GM12865 (cell line): ENCODE measurements around the gene TMEM235.
A peak's percentile ranks its signal among the peaks of the same experiment; 100 is the strongest.
"Not testable (repeated sequence)": the region's sequence is repeated elsewhere in the genome, so short reads cannot be mapped to it uniquely, and the experiment has no call there.

Experiments
- DNase-seq: peaks from one replicate; pipeline ENCODE4 v3.0.0; 2010; ENCODE audit warnings: low read depth
- H3K4me3 ChIP-seq: 2 replicates; pipeline ENCODE4 v1.5.1; 2011; ENCODE audit warnings: mild to moderate bottlenecking, low read depth, low read length, control low read depth
- TF ChIP-seq, protein P1 (sequence below): IDR thresholded peaks from 2 replicates; pipeline ENCODE4 v1.5.1; 2011; ENCODE audit warnings: low read length, control low read depth, low read depth, inconsistent platforms; ENCODE audit not compliant: insufficient read depth; ENCODE audit errors: missing control alignments

TMEM235 gene

DNA sequence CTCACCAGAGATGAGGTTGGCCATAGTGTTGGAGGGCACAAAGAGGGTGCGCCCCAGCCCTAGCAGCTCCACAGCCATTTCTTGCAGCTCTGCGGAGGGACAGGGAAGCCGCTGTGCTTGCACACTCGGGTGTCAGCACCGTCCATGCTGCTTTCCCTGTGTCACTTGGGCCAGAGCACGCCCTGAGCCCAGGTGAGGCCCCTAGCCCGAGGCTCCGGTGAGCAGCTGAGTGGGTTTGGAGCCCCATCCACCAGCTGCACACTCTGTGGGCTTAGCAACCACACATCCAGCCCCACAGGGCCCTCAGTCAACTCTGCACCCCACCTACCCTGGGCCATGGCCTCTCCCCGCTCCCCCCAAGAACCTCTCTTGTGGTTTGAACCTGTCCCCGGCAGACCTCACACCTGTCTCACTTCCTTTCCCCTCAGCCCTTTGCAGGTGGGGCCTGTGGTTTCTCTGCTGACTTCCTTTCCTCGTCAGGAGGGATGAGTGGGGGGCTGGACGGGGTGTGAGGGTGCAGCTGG, 20.7 kb downstream of the TMEM235 start:
- DNase-seq, result peak; percentile 69
- no peak overlapping the region for H3K4me3 ChIP-seq
- TF ChIP-seq, protein P1, sequence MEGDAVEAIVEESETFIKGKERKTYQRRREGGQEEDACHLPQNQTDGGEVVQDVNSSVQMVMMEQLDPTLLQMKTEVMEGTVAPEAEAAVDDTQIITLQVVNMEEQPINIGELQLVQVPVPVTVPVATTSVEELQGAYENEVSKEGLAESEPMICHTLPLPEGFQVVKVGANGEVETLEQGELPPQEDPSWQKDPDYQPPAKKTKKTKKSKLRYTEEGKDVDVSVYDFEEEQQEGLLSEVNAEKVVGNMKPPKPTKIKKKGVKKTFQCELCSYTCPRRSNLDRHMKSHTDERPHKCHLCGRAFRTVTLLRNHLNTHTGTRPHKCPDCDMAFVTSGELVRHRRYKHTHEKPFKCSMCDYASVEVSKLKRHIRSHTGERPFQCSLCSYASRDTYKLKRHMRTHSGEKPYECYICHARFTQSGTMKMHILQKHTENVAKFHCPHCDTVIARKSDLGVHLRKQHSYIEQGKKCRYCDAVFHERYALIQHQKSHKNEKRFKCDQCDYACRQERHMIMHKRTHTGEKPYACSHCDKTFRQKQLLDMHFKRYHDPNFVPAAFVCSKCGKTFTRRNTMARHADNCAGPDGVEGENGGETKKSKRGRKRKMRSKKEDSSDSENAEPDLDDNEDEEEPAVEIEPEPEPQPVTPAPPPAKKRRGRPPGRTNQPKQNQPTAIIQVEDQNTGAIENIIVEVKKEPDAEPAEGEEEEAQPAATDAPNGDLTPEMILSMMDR, result no peak

DNA sequence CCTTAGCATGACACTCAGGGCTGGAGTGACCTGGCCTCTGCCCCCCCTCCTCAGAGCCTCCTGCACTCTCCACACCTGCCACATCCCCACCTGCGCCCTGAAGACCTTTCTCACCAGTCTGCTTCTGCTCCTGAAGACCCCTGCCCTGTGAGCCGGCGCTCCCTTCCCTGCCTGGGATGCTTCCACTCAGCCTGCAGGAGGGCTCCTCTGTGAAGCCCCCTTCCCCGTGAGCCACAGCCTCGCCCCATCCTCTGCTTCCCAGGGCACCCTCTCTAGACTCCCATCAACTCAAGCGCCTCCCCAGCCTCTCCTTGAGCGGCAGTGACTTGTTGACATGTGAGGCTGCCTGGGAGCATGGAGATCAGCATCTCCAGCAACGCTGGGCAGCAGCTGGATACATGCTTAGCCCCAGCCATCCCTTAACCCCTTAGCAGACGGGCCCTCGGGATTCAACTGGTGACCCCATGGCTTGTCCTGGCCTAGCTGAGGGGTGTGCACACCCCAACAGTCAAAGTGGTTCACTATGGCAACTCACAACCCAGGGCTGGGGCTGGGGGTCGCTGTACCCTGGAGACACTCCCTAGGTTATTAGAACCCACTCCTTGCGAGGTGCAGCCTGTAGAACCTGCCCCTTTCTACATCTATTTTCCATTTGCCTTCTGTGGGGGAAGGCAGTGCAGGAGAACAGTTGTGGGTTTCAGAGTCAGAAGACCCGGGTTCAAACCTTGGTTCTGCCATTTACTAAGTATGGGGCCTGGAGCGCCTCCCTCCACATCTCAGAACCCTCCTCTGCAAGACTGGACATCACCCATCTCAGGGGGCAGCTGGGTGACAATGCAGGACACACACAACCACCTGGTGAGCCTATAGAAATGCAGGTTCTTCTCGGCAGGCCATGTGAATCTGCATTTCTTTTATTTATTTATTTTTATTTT, 21.5 kb downstream of the TMEM235 start:
- TF ChIP-seq, protein P1, result no peak
- no peak overlapping the region for H3K4me3 ChIP-seq
- DNase-seq, result no peak

DNA sequence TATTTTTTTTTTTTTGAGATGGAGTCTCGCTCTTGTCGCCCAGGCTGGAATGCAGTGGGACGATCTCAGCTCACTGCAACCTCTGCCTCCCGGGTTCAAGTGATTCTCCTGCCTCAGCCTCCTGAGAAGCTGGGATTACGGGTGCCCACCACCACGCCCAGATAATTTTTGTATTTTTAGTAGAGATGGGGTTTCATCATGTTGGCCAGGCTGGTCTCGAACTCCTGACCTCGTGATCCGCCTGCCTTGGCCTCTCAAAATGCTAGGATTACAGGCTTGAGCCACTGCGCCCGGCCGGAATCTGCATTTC, 22.2 kb downstream of the TMEM235 start:
- DNase-seq, H3K4me3 ChIP-seq: not testable (repeated sequence)

DNA sequence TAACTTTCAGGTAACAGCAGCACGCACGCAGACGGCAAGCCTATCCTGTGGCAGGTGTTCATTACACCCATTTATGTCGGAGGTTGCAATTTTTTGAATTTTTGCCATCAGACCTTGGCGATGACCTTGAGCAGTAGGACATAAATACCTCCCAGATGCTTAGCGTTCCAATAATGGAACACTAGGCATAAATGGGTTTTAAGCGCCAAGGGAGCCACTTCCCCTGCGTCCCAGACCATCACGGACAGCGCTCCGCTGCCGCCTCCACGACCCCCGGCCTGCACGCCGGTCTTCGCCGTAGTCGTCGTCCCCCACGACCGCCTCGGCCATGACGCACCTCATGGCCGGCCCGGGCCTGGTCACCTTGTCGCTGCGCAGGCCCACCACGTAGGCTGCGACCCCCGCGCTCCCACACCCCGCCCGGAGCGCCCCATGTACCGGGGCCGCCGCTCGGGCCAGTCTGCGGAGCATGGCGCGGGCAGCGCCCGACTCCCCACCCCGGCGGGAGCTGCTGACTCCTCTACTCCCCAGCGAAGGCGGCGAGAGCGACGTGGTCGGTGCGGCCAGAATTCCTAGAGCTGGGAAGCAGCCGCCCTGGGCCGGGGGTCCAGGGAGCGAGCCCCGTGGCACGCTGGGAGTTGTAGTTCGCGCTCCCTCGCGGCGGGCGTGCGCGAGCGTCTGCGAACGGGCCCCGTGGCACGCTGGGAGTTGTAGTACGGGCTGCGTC, 22.7 kb downstream of the TMEM235 start:
- H3K4me3 ChIP-seq, result peak overlapping the region; percentile 80
- peak; percentile 87 for DNase-seq
- TF ChIP-seq, protein P1, result no peak

DNA sequence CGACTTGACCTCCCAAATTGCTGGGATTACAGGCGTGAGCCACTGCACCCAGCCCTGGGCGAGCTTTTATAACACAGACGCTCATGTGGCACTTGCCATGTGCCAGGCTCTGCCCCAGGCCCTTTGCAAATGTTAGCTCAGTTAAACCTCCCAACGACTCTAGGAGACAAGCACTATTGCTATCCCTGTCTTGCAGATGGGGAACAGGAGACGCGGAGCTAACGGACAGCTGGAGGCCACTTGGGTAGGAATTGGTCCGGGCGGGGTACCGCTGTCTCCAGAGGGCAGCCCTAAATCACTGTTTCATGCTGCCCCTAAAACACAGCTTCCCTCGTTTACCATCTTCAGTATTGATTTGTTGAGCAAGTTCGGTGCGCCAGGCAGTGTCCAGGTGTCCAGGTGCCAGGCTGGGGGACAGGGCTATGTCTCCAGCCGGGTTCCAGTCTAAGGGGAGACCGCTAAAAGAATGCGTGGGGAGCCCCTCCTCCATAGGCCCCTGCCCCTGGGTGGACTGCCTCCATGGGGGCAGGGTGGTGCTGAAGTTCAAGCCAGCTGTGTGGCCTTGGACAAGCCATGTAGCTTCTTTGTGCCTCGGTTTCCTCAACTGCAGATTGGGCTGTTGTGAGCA, 23.7 kb downstream of the TMEM235 start:
- TF ChIP-seq, protein P1, result no peak
- DNase-seq, result no peak
- no peak overlapping the region for H3K4me3 ChIP-seq

DNA sequence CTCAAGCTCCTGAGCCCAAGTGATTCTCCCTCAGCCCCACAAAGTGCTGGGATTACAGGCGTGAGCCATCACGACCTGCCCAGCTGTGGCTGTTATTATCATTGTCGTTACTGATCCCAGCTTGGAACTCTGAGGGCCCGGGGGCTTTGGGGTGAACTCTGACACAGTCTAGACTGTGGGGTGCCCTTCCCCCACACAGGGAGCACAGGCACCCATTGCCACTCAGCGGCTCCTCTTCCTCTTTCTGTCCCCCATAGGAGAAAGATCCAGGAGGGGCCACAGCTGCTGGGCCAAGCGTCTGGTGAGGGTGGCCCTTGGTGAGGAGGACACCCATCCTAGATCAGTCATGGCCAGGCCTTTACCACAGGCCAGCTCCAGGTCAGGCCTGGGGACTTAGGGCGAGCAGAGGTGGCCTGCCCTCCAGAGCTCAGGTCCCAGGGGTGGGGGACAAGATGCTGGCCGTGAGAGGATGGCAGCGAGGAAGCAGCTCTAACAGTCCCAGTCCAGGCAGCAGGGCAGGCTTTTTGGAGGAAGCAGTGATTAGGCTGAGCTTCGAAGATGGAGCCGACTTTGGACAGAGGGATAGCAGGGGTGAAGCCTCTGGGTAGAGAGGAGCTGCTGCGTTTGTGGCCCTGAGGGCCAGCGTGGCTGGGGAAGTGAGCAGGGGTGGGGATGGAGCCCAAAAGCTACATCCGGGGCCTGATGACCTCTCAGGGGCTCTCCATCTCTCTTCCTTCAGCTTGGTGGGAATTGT, 24.7 kb downstream of the TMEM235 start:
- no peak for DNase-seq
- TF ChIP-seq, protein P1, result no peak
- no peak overlapping the region for H3K4me3 ChIP-seq
